IPS-NIHi11 (cell line): ENCODE data around the gene CNTNAP2.
"Not testable (repeated sequence)": the region's sequence is repeated elsewhere in the genome, so short reads cannot be mapped to it uniquely, and the experiment has no call there.

ENCODE experiments used
- DNase-seq: peaks from one replicate; pipeline ENCODE4 v3.0.0; 2012; ENCODE audit warnings: mixed read lengths, low spot score

The CNTNAP2 gene

GRCh38 chr7:146892151-146892550 is 775.5 kb downstream of the CNTNAP2 start:
- DNase-seq, result peak; percentile 22

GRCh38 chr7:146894927-146895326 is 778.3 kb downstream of the CNTNAP2 start:
- DNase-seq, result no peak

DNA sequence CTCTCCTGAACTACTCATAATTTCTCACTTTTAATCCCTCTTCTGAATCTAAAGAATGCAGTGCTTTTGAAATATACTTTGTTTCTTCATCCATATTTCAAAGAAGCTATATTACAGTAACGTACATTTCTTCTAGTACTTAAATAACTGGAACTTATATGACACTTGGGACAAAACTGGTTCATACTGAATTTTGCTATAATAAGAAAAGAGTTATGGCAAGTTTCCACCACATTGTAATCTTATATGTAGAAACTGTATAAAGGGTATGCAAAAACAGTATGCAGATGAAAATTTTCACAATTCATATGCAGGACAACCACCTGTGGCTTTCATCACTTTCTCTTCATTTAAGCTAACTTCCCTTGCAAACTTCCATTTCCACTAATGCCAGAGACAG is 785.7 kb downstream of the CNTNAP2 start:
- no peak for DNase-seq

GRCh38 chr7:146902728-146903127 is 786.1 kb downstream of the CNTNAP2 start:
- DNase-seq, result no peak

DNA sequence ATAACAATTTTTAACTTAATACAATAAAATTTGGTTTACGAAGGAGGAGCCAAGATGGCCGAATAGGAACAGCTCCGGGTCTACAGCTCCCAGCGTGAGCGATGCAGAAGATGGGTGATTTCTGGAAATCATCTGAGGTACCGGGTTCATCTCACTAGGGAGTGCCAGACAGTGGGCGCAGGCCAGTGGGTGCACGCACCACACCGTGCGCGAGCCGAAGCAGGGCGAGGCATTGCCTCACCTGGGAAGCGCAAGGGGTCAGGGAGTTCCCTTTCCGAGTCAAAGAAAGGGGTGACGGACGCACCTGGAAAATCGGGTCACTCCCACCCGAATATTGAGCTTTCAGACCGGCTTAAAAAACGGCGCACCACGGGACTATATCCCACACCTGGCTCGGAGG is 789.1 kb downstream of the CNTNAP2 start:
- not testable (repeated sequence) for DNase-seq

GRCh38 chr7:146922782-146923181 is 806.2 kb downstream of the CNTNAP2 start:
- DNase-seq, result no peak

DNA sequence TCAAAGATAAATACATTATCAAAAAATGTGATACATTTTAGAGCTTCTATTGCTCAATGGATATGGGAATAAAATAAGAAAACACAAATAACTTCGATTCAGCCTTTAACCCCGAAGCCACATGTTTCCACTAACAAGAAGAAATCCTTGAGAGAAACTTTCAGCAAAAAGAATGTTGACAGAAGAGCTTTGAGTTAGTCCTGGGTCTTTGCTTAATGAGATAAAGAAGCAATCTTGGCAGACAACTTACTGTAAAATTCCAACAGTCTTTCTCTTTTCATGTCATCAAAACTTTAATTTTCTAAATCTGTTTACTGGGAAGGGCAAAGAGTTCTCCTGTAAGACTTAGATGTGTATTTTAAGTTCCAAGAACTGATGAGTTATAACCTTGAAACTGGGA is 810.2 kb downstream of the CNTNAP2 start:
- no peak for DNase-seq

DNA sequence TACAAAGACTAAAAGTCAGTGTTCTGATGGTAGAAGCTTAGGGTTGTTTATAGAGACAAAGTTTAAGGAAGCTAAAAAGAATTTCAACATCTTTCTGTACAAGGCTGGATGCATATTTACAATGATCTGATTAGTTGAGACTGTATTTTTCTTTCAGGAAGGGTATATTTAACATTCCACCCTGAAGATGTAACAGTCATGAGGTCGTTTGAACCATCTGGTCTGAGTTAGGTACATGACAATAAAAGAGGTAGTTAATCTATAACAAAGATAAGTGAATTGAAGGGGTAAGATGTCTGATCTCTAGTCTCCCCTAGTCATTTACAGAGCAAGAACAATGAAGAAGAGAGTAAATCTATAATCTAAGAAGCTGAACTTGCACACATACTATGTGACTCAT is 821.2 kb downstream of the CNTNAP2 start:
- no peak for DNase-seq

DNA sequence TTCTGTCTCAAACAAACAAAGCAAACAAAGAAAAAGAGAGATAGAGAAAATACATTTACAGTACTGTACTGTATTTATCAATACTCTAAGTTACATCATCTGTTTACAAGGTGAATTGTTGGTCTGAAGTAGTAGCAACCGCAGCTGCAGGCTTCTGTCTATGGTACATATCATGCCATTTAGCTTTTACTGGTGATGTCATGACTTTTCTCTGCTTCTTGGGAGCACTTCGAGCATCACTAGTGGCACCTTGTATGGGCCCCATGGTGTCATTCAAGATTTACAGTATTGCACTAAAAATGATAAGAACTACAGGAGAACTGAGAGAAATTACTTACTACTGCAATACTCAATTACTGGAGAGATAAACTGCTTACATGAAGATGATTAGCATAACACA is 826.9 kb downstream of the CNTNAP2 start:
- DNase-seq, result no peak

- DNase-seq, result no peak
These were observed 832.1 kb downstream of the CNTNAP2 start for GRCh38 chr7:146948703-146949102.

GRCh38 chr7:146956321-146956720 is 839.7 kb downstream of the CNTNAP2 start:
- no peak for DNase-seq

GRCh38 chr7:146956853-146957252 is 840.3 kb downstream of the CNTNAP2 start:
- DNase-seq, result no peak

GRCh38 chr7:146960773-146961391 is 844.3 kb downstream of the CNTNAP2 start:
- DNase-seq, result peak; percentile 39

GRCh38 chr7:146961617-146962016 is 845.0 kb downstream of the CNTNAP2 start:
- DNase-seq, result peak; percentile 6

- no peak for DNase-seq
These were observed 849.7 kb downstream of the CNTNAP2 start for GRCh38 chr7:146966274-146966673.

DNA sequence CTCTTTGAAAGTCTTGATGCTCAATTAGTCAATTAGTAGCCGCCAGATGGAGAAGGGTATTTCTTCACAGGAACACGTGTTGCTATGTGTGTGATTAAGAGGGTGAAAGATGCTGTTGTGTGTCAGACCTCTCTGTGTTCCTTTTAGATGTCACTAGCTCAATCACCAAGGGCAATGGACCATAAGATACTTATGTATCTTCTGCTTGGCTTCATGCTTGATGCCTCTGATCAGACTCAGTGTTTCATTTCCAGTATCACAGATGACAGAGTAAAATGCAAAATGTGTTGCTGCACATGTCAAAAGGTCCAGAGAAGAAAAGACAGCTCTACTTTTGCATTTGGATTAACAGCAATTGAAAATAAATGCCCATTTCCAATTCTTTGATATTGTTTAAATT is 865.9 kb downstream of the CNTNAP2 start:
- no peak for DNase-seq

DNA sequence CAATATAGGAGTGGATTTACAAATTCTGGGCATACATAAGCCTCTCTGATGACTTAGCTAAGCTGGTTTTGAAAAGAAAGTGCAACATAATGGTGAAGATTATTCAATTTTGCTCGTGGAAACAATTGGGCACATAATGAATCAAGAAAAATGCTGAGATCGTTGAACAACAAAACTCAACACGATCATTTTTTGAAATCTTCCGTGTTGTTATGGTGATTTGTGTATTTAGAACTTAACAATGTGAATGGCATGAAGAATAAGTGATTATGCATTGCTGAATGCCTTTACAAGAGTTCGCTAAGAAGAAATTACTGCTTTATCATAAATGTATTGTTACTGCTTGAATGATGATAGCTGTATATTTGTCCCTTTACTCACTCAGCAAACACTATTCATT is 875.0 kb downstream of the CNTNAP2 start:
- DNase-seq, result no peak

GRCh38 chr7:146993764-146994163 is 877.2 kb downstream of the CNTNAP2 start:
- no peak for DNase-seq

- no peak for DNase-seq
These were observed 891.9 kb downstream of the CNTNAP2 start for GRCh38 chr7:147008530-147008929.

DNA sequence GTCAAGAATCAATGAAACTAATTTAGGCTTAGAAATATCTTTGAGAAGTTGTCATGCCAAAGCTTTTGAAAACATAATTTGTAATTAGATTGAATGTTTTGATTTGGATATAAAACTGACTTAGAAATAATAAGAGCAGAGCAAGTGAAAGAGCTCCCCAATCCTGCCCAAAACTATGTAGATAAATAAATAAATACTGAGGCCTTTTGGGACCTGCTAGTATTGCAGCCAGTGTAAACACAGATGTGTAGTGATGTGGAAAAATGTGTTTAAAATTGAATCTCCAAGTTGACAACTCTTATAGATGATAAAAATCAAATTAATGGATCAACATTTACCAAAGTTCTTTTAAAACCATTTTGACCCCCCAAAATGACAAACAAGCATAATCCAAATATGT is 896.1 kb downstream of the CNTNAP2 start:
- DNase-seq, result no peak

DNA sequence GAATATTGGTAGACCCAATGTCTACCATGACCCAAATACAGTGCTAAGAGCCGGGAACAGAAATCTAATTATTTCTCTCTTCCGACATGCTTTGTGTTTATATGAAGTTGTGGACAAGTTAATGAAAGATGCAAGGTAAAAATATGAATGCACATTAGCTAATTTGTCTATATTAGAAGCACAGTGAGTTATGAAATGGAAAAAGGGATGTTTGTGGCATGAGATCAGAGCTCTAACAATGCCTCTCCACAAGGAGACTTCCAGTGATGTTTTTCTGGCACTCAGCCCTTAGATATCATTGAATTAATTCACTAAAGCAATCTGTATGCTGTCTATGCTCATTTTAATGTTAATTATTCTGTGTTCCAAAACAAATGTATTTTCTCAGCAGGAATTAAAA is 897.2 kb downstream of the CNTNAP2 start:
- DNase-seq, result no peak

GRCh38 chr7:147014286-147014955 is 897.8 kb downstream of the CNTNAP2 start:
- DNase-seq, result no peak

GRCh38 chr7:147015999-147016398 is 899.4 kb downstream of the CNTNAP2 start:
- no peak for DNase-seq

DNA sequence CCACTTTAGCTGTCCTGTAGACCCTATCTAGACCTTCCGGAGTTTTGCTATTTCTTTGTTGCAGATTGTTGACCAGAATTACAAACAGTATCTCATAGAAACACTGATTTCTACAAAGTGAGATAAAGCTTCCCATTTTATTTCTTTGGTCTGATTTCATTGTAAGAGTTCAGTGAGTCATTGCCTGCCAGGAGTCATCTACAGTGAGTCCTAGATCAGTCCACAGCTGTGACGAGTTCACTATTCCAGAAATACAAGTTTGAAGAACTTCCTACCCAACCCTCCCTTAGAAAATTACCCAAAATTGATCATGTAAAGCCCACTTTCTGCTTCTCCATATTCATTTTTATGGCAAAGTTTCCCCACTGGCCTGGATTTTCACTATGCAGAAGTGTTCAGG is 905.5 kb downstream of the CNTNAP2 start:
- no peak for DNase-seq
